Suppressor macrophage treated with lipopolysaccharide for 1 hour (primary cell): Measurements from ENCODE around the gene ACACA.
A peak's percentile ranks its signal among the peaks of the same experiment; 100 is the strongest.

Source experiments
- DNase-seq, 3 donors: peaks; one replicate each; pipeline ENCODE4 v3.0.0-alpha.2; 2020 to 2022

The ACACA gene

GRCh38 chr17:37340804-37341203 is 65.8 kb downstream of the ACACA start:
- no peak for DNase-seq

- DNase-seq: no peak
These were observed 67.3 kb downstream of the ACACA start for GRCh38 chr17:37339321-37339720.

- DNase-seq: no peak
These were observed 67.8 kb downstream of the ACACA start for GRCh38 chr17:37338847-37339246.

GRCh38 chr17:37327341-37328090 is 79.1 kb downstream of the ACACA start:
- DNase-seq: no peak

- DNase-seq: no peak
These were observed 83.6 kb downstream of the ACACA start for GRCh38 chr17:37322826-37323561.

- no peak for DNase-seq
These were observed 84.5 kb downstream of the ACACA start for GRCh38 chr17:37322106-37322505.

GRCh38 chr17:37318931-37319594 is 87.6 kb downstream of the ACACA start:
- peak; percentile 24 to 66 (median 56) for DNase-seq

- peak; percentile 38 to 43 (median 42) for DNase-seq
These were observed 88.8 kb downstream of the ACACA start for GRCh38 chr17:37317867-37318266.

- DNase-seq: no peak
These were observed 91.0 kb downstream of the ACACA start for GRCh38 chr17:37315601-37316000.

- no peak for DNase-seq
These were observed 94.3 kb downstream of the ACACA start for GRCh38 chr17:37312137-37312923.

GRCh38 chr17:37310940-37311339 is 95.7 kb downstream of the ACACA start:
- peak in 1 of 3 donors; percentile 8 for DNase-seq

GRCh38 chr17:37309051-37309450 is 97.6 kb downstream of the ACACA start:
- DNase-seq: no peak

- DNase-seq: no peak
These were observed 101.2 kb downstream of the ACACA start for GRCh38 chr17:37305406-37305905.

- DNase-seq: no peak
These were observed 105.3 kb downstream of the ACACA start for GRCh38 chr17:37301288-37301687.

GRCh38 chr17:37300683-37301082 is 106.0 kb downstream of the ACACA start:
- DNase-seq: no peak

GRCh38 chr17:37299257-37299980 is 107.2 kb downstream of the ACACA start:
- no peak for DNase-seq

- DNase-seq: no peak
These were observed 110.7 kb downstream of the ACACA start for GRCh38 chr17:37295888-37296287.

GRCh38 chr17:37294888-37295287 is 111.7 kb downstream of the ACACA start:
- DNase-seq: no peak

- no peak for DNase-seq
These were observed 112.9 kb downstream of the ACACA start for GRCh38 chr17:37293770-37294169.

GRCh38 chr17:37292429-37293139 is 114.1 kb downstream of the ACACA start:
- DNase-seq: peak; percentile 66 to 75 (median 73)

- DNase-seq: no peak
These were observed 115.3 kb downstream of the ACACA start for GRCh38 chr17:37291351-37291750.
